ENCODE results near the gene SKP1.
"Not testable (repeated sequence)": the region's sequence is repeated elsewhere in the genome, so short reads cannot be mapped to it uniquely, and the experiment has no call there.

The SKP1 gene

DNA sequence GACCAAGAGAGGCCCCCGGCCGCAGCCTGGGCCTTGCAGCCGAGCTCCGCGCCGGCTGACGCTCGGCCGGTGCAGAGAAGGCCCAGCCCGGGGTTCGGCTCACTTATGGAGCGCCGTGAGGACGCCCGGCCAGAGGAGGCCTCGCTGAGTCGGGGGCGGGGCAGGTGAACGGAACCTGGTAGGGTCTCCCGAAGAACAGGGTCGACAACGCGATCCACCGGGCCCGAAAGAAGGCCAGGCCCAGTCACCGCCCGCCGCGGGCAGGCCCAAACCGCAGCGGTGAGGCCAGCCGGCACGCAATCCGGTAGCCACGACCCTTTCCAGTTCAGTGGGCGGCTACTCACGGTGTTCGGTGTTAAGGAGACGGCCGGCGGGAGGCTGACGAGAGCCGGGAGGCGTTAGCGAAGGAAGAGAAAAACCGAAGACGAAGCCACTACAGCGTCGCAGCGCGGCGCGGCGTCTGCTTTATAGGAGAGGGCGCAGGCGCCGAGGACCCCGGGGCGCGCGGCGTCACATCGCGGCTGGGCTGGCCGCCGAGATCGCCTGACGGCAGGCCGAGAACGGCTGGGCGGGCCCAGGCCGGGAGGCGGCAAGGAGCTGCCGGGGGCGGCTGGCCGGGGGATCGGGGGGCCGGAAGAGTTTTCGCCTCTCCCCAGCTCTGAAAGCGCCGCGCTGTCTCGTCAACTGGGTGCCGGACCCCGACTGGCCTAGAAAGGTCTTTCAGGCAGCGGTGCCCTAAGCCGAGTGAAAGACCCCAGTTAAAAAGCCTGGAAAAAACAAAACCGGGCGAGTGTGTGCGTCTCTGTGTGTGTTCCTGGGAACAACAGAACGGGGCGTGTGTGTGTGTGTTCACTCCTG, at the start of gene SKP1:
TSS of gene SKP1 (minus strand) at position 440 of the 858 bp plus-strand sequence. CDS start 2,928 bp downstream, outside the sequence.
- DNase-seq, result peak; percentile 89 to 92

DNA sequence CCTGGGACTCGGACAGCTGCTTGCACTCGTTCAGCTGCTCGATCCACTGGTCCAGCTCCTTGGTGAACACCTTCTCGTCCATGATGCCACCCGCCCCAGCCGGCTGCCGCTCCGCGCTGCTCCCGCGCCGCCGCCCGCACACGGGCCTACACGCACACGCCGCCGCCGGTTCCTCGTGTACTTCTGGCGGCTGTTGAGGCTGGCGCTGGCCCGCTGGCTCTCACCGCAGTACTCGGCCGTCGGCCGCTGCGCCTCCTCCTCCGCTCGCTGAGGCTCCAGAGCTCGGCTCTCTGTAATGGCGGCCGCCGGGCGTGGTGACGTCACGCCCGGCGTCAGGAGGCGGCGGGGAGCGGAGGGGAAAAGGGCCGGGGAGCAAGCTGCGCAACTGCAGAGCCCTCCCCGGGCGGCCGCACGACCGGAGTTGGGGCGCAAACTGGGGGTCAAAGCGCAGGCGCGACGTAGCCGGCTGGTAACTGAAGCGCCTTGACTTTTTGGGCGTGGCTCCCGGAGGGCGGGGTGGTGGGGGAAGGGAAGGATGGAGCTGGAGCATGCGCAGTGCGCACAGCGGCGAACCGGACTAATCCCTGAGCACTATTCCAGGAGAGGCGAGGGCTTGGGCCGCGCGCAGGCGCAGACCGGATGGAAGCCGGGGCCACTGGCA, 49.2 kb upstream of the SKP1 start, which contains the start of gene PPP2CA:
TSS of gene PPP2CA (minus strand) at position 294 of the 661 bp plus-strand sequence. CDS start at position 82, 212 bp downstream.
- DNase-seq, result peak; percentile 100

DNA sequence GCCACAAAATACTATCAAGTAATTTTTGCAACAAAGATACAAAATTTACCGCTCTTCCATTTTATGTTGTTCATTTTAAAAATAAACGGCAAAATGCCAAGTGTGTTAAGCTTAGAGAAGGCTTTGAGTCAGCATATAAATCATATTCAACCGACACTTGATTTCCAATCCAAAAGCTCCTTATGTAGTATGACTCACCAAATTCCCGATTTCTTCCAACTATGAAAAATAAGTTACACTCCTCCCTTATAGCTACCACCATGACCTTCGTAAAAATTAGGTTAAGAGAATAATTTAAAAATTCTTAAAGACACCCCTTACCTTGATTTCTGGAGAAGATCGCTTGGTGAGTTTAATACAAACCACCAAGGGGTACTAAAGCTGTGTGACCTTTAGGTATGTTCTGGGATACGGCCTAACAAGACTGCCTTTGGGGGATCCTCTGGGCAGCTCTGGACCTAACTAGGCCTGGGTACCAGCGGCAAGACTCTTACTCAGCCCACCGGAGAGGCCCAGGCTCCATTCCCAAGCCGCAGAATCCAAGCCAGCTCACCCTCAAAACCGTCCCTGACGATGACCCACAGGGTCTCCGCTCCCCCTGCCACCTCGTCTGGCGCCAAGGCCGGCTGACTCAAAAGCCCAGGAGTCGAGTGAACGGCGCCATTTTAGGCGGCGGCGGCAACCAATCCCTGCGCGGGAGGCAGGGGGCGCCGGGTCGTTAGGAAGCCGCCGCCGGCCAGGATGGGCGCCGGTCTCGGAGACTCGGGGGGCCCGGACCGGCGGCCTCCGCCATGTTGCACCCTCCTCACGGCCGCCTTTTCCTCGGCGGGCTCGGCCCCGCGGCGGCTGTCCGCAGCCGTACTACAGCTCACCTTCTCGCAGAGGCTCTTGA, 48.4 kb upstream of the SKP1 start:
- DNase-seq, result peak; percentile 75 to 79

DNA sequence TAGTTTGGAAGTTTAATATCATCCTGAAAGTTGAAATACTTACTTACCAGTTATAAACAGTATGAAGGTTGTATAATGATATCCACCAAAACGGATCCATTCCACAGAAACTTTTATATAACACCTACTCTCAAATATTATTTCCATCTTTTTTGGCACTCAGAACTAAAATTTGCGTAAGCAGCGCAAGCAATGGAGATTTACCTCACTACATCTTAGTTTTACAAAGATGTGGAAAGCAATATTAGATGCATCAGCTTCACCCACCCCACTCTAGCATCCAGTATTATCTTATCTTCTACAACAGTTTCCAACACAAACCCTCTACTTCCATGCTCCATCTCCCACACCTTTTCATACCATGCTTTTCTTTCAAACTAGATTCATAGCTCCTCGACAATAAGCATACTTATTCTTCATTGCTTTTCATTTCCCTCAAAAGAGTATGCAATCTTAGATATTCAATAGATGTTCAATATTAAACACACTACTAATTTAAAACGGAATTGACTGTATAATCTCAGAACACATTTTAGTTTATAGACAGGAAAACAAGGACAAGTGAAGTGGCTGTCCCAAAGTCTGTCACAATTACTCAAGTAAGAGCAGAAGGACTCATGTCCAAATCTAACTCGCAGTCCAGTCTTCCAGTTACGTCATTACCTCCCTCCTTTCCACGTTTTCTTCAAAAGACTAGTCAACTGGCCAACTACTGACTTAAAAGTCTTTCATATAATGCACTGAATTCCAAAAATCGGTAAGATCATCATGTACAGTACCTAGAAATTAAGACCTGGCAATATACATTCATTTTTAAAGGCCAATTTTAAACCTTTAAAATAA, 46.9 kb upstream of the SKP1 start:
- DNase-seq, result no peak

DNA sequence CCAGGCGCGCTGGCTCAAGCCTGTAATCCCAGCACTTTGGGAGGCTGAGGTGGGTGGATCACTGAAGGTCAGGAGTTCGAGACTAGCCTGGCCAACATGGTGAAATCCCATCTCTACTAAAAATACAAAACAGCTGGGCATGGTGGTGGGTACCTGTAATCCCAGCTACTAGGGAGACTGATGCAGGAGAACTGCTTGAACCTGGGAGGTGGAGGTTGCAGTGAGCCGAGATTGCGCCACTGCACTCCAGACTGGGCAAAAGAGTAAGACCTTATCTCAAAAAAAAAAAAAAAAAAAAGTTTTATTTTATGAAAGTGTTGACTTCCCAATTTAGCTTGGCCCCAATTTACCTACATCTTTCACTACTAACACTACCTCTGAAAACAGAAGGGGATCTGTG, 44.9 kb upstream of the SKP1 start:
- DNase-seq, result not testable (repeated sequence)

DNA sequence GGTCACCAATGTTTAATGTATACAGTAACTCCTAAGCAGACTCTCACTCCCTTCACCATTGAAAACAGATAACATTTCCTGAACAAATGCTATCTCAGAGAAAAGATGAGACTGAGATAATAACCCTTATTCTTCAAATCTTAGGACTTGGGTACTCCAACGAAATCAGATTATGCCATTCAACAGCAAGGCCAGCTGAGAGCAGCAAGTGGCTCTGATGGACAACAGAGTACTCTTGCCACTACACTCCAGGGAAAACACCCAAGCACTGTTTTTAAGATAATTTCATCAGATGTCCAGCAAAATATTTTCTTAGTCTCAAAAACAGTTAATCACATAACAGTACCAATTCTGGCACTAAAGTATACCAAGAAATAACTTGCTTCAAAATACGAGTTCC, 39.0 kb upstream of the SKP1 start:
- DNase-seq, result no peak

DNA sequence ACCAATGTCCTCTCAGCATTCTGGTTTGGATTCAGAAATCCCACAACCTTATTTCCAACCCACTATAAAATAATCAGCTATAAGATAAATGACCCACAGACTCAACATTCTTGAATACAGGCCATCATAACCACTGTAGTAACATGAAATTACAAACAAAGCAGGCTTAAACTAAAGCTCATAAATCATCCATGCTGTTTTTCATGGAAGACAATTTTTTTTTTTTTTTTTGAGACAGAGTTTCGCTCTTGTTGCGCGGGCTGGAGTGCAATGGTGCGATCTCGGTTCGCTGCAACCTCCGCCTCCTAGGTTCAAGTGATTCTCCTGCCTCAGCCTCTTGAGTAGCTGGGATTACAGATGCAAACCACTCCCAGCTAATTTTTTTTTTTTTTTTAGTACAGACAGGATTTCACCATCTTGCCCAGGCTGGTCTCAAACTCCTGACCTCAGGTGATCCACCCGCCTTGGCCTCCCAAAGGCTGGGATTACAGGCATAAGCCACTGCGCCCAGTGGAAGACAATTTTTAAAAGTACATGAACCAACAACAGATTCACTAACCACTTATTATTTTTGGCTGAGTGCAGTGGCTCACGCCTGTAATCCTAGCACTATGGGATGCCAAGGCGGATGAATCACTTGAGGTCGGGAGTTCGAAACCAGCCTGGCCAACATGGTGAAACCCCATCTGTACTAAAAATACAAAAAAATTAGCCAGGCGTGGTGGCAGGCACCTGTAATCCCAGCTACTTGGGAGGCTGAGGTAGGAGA, 34.7 kb upstream of the SKP1 start:
- DNase-seq, result not testable (repeated sequence)

DNA sequence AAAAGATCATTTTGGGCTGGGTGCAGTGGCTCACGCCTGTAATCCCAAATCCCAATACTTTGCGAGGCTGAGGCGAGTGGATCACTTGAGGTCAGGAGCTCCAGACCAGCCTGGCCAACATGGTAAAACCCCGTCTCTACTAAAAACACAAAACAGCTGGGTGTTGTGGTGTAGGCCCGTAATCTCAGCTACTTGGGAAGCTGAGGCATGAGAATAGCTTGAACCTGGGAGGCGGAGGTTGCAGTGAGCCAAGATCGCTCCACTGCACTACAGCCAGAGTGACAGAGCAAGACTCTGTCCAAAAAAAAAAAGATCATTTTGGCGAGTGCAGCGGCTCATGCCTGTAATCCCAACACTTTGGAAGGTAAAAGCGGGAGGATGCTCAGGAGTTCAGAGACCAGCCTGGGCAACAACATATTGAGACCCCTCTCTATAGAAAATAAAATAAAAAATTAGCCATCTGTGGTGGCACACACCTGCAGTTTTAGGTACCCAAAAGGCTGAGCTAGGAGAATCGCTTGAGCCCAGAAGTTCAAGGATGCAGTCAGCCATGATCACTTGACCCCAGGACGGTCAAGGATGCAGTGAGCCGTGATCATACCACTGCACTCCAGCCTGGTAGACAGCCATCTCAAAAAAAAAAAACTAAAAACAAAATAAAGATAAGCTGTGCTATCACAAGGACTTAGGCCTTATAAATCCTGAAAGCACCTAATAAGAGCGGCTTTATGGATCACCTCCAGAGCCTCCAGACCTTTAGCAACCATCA, 32.9 kb upstream of the SKP1 start:
- DNase-seq, result no peak

DNA sequence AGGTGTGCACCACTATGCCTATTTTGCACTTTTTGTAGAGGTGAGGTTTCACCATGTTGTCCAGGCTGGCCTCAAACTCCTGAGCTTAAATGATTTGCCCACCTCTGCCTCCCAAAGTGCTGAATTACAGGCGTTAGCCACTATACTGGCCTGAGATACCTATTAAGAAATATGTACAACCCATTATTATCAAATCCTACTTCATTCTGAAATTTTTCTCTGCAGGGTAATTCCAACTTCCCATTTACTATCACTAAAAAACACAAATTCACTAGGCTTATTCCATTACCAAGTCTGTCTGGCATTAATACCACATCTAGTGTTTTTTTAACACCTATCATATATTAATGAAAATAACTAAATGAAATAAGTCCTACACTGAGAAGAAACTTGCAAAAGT, 30.9 kb upstream of the SKP1 start:
- DNase-seq, result no peak

DNA sequence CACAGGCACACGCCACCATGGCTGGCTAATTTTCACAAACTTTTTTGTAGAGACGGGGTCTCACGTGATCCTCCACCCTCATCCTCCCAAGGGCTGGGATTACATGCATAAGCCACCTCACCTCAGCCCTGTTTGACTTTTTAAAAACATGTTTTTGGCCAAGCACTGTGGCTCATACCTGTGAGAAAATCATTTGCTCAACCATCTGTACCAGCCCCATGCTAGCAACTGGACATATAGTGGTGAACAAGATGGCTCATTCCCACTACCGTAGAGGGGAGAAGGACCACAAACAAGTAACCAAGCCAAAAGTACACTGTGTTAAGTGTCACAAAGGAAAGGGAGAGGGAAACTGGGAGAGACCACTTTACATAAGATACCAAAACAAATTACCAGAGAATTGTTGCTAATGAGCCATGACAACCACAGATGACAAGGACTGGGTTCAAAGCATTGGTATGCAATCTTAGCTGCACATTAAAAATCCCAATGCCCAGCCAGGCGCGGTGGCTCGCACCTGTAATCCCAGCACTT, 29.9 kb upstream of the SKP1 start:
- no peak for DNase-seq

DNA sequence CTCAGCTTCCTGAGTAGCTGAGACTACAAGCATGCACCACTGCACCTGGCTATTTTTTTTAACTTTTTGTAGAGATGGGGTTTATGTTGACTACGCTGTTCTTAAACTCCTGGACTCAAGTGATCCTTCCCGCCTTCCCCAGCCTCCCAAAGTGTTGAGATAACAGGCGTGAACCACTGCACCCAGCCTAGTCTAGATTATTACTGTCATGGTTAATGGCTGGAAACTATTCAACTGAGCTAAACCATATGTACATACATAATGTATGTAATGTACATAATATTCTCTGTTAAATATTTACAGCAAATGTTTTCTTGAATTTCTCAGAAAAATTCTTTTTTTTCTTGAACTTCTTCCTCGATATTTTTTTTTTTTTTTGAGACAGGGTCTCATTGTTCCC, 27.8 kb upstream of the SKP1 start:
- no peak for DNase-seq

DNA sequence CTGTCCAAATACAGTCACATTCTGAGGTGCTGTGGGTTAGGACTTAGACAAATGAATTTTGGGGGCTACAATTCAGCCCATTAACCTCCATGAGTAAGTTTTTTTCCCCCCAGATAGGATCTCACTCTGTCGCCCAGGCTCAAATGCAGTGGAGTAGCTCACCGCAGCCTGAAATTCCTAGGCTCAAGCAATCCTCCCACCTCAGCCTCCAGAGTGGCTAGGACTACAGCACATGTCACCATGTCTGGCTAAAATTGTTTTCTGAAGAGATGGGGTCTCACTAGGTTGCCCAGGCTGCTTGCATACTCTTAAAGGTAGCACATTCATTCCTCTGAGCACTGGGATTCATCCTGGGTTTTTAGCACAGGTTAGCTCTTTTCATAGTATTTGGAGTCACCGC, 26.9 kb upstream of the SKP1 start:
- DNase-seq, result no peak

DNA sequence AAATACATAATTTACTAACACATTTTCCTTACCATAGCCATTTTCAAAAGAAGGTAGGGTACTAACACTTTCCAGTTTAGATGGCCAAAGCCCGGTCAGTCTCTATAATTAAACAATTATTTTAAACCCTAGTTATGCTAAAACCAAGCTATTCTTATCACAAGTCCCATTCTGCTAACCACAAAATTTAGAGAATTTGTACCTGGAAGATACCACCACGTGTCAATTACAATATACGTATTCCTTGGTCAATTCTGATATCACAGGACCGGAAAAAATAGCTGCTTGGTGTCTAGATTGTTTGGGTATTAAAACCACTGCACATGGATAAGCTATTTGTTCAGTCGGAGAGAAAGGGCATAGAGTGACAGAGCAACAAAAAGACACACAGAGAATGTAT, 18.9 kb upstream of the SKP1 start:
- no peak for DNase-seq

DNA sequence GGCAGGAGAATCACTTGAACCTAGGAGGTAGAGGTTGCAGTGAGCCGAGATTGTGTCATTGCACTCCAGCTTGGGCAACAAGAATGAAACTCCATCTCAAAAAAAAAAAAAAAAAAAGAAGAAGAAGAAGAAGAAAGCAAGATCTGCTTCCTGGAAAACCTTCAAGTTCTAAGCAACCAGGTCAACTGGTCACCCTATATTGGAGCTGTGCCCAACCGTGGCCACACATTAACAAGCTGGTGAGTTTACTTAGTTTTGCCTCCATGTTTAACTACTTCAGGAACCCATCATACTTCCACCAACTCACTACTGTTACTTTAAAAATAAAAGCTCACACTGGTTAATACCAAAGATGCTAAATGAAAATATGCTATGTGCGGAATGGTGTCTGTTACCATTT, 12.3 kb upstream of the SKP1 start:
- DNase-seq, result no peak

DNA sequence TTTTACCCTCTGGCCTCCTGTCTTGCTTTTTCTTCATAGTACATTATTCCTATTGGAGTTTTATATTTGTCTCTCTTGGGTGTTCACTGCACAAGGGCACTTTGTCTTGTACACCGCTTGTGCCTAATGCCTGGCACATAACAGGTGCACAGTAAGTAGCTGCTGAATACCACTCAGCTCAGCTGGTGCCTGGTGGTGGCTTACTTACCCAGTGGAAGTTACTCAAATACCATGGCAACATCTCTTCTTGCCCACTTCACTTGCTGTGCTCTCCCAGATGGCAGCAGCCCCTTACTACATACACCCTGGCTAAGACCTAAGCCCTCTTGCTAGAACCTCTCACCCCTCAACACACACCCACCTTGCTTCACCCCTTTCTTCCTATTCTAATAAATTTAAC, 11.3 kb upstream of the SKP1 start:
- no peak for DNase-seq

DNA sequence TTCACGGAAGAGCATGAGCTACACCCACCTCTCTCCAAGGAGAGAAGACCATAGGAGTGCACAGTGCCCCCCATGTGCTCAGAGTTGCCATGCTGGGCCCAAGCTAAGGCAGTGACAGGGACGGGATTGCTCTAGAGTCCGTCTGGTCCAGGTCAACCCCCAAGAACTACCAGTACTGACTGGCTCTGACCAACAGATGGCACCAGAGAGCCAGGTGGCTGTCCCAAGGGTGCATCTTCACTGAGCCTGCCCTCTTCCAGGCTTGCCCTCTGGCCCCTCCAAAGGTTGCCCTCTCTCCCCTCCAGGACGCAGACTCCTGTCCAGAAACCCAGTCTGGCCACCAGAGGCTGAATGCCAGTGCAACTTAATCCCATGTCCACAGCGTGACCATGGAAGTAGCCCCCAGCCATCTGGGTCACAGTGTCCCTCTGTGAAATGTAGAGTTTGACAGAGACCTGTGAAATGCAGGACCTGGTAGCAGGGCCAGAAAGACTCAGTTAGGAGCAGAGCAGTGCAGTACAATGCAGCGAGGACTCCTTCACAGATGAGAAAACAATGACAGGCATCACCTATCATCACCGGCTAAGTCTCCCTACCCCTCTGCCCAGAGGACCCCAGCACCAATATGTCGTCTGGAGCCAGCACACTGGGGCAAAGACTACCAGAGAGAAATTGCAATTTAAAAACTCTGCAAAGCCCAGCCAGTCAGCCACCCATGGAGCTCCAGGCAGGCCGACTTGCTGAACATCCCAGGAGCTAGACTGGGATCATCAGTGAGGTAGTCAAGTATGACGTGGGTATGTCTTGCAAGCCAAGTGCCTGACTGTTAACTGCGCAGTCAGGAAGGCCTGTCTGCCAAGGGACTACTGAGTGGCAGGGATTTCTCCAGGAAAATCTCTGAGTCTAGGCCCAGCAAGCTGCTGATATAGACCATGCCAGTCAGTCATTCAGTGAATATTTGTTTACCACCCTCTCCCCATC, 7.7 kb upstream of the SKP1 start:
- DNase-seq, result peak; percentile 87

DNA sequence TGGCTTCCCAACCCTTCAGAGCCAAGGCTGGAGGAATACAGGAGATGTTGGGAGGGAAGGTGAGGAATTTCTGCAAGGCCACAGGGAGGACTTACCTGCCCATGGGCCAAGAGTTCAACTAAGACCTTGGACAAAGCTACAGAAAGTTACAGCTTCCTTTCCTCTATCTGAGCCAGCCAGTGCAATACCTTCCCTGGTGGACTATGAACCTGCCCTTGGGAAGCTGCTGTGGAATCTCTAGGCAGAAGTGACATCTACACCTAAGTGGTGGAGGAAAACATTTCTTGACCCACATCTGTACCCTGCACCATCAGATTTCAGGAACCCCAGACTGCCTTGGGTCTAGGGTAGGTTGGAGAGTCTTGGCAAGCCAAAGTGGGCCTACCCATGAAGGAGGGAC, 6.7 kb upstream of the SKP1 start:
- no peak for DNase-seq

DNA sequence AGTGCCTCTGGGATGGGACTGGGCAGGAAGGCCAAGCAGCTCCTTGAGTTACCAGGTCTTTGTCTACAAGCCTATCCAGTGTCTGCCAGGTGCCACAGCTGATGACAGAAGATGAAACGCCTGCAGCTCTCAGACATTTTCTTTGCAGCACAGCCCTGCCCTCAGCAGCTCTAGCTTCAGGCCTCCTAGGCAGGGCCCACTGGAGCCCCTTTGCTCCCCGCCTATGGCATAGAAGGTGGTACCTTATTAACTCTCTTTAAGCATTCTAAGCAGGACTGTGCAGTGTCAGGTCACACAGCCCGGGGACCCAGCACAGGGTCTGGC, 1.3 kb upstream of the SKP1 start:
- no peak for DNase-seq

DNA sequence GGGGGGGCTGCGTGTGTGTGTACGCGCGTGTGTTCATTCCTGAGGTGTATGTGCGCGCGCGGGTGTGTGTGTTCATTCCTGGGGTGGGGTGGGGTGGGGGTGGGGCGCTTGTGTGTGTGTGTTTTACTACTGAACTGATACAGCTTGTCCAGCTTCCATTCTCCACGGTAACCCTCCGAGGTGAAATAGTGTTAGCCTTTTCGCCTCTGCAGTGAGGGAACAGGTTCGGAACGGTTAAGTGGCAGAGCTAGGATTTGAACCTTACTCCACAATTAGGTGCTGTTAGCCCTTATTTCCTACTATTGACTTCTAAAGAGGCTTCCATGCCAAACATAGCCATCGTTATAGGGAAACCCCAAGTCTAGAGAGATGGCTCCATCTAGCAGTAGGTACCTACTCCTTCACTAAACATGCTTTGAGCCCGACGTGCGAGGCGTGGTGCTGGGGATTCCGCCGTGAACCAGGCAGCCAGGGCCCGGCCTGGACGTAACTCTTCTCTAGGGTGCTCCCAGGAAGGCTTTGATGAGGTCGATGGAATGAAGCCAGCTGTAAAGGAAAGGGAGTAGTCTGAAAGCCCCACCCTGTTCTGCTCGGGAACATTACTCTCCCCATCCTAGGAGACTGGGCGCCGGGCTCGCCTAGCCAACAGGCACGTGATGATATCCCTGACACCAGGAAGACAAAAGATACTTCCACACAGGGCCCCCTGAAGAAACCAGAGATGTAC, 782 bp upstream of the SKP1 start:
- DNase-seq, result no peak
